Breast epithelium (tissue), 4 donors: Measurements from ENCODE around the gene OR9A2. TPM values are rescaled to one million over a fixed set of nuclear protein-coding genes. Genes with fewer than 3 reads are reported as not detected.

Experiments used
- DNase-seq, 2 donors: peaks; one replicate each; pipeline ENCODE4 v3.0.0-alpha.2; 2019; ENCODE audit warnings: low spot score in 2 of 2
- H3K27ac ChIP-seq, 2 donors: fragments of 200-600 bp; sonication (generic) in 1 of 2; one replicate each; pipeline ENCODE4 v1.5.1; 2016 to 2019; ENCODE audit warnings: mild to moderate bottlenecking in 1 of 2
- H3K27me3 ChIP-seq, 2 donors: fragments of 200-600 bp; sonication (generic) in 1 of 2; one replicate each; pipeline versions ENCODE4 v1.5.1 to v1.6.0; 2017 to 2019; ENCODE audit warnings: control low read depth in 1 of 2, mild to moderate bottlenecking in 1 of 2
- H3K36me3 ChIP-seq: fragments of 200-600 bp; one replicate; pipeline ENCODE4 v1.5.1; 2019
- H3K4me1 ChIP-seq, 2 donors: fragments of 200-600 bp; sonication (generic); one replicate each; pipeline ENCODE4 v1.5.1; 2016 to 2019; ENCODE audit warnings: control low read depth in 1 of 2
- H3K4me3 ChIP-seq, 3 donors: fragments of 200-600 bp; sonication (generic); 1 replicate in 2 of 3; 2 replicates in 1 of 3; pipeline ENCODE4 v1.5.1; 2016 to 2019; ENCODE audit warnings: mild to moderate bottlenecking in 3 of 3, moderate library complexity in 2 of 3
- H3K9me3 ChIP-seq, 2 donors: fragments of 200-600 bp; sonication (generic) in 1 of 2; one replicate each; pipeline ENCODE4 v1.5.1; 2016 to 2019; ENCODE audit warnings: control low read depth in 1 of 2
- POLR2A ChIP-seq: fragments of 450-650 bp; IDR thresholded peaks from one replicate; pipeline ENCODE4 v1.6.1; 2016; ENCODE audit warnings: antibody characterized with exemption, mild to moderate bottlenecking, moderate library complexity
- POLR2AphosphoS5 ChIP-seq, 3 donors: sonication (generic); formaldehyde crosslinking; IDR thresholded peaks; one replicate each; pipeline ENCODE4 v1.6.1; 2017; ENCODE audit warnings: antibody characterized with exemption in 3 of 3
- intact Hi-C: fragments of 100-400 bp; cut with DNase I; formaldehyde crosslinking; loops from one replicate; pipeline ENCODE4 v1.15.1; 2023; ENCODE audit warnings: low total_unique reads
- total RNA-seq, 3 donors: library from RNA; depleted of rRNA; stranded (reverse); fragments of >200 nt; gene quantifications; one replicate each; pipeline ENCODE4 v1.1.0, GENCODE V29; 2016
- TF ChIP-seq, protein P1 (sequence below), 3 donors: fragments of 450-650 bp; IDR thresholded peaks; one replicate each; pipeline ENCODE4 v1.5.1; 2016 to 2017; ENCODE audit warnings: antibody characterized with exemption in 3 of 3, mild to moderate bottlenecking in 3 of 3, moderate library complexity in 3 of 3

OR9A2 gene
- total RNA-seq, 3 donors from 2014 or later = 1.2 to 2.0 TPM; not detected in 1

DNA sequence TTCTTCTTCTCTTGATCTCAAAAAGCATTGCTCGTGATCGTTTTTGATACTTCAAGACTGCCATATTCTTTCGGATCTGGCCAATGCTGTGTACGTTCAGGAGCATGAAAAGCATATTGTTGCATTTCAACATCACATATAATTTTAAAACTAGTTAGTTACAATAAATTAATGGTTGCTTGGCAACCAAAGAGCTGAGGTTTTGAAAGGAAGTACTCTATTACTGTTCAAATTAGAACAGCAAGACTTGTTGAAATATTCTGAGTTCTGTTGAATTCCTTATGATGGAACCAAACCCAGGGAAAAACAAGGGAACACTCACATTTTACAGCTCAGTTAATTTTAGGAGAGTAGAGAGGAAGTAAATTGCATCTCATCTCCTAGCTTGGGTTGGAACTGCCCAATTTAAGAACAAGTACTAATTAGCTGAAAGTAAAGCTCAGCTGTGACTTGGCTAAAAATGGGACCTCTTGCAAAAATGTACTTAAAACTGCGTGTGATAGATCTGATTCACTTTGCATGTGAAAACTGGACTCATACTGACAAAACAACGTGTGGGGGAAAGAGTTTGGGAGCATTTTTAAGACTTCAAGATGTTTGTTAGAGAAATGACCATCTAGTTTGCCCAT is 21.2 kb downstream of the OR9A2 start:
- Histone ChIP-seq H3K27ac (no peak overlapping the region), H3K4me3 (no peak overlapping the region)
- intact Hi-C loops = loop anchor here (5.0 kb wide), 1 partner anchor 207 kb away; no protein-coding TSS in a partner anchor

DNA sequence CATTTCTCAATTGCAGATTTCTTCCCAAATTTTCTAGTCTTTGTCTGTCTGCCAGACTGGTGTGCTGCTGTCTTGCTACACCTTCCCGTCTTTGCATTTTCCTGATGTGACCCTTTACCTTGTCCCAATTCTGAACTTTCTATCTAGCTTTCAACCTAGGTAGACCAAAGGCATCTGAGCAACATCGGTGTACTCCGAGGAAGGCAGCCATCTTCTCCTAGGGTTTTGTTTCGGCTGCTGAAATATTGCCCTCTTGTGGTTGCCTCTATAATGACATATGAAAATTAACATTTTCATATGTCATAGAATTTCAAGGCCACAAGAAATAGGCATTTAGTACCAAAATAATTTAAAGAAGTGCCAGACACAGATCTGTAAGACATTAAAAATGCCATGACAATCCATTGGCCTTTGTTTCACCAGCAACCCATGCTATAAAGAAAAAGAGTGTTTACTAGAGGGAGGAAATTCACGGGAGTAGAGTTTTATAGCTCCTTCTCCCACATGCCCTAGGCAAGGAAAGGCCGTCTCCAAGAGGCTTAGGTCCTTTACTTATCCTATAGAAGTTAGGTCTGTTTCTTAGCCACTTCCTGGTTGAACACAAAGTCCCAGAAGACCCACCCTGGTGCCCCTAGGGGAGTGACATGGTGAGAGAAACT is 23.4 kb downstream of the OR9A2 start:
- no peak for DNase-seq
- Histone ChIP-seq H3K36me3 (no peaks in the 10 kb centered on the region), H3K9me3 (no peaks in the 10 kb centered on the region), H3K4me3 (peak overlapping the region in 2 of 3 donors; percentile 32 to 54), H3K27ac (no peak overlapping the region), H3K4me1 (no peaks in the 10 kb centered on the region), H3K27me3 (no peaks in the 10 kb centered on the region)
- no peak for TF ChIP-seq POLR2A
- TF ChIP-seq POLR2AphosphoS5 (IDR thresholded peaks at IDR 0.05) = no peak
- TF ChIP-seq, protein P1, sequence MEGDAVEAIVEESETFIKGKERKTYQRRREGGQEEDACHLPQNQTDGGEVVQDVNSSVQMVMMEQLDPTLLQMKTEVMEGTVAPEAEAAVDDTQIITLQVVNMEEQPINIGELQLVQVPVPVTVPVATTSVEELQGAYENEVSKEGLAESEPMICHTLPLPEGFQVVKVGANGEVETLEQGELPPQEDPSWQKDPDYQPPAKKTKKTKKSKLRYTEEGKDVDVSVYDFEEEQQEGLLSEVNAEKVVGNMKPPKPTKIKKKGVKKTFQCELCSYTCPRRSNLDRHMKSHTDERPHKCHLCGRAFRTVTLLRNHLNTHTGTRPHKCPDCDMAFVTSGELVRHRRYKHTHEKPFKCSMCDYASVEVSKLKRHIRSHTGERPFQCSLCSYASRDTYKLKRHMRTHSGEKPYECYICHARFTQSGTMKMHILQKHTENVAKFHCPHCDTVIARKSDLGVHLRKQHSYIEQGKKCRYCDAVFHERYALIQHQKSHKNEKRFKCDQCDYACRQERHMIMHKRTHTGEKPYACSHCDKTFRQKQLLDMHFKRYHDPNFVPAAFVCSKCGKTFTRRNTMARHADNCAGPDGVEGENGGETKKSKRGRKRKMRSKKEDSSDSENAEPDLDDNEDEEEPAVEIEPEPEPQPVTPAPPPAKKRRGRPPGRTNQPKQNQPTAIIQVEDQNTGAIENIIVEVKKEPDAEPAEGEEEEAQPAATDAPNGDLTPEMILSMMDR (IDR thresholded peaks at IDR 0.05) = peak; percentile 73 to 82 (median 79)
- intact Hi-C loops = no loop called here

More for the DNA sequence above, 21.2 kb downstream of the OR9A2 start:
- Histone ChIP-seq H3K9me3 (no peaks in the 10 kb centered on the region), H3K27me3 (no peaks in the 10 kb centered on the region), H3K36me3 (no peaks in the 10 kb centered on the region), H3K4me1 (no peaks in the 10 kb centered on the region)
- DNase-seq = no peak
- TF ChIP-seq POLR2A = no peak
- TF ChIP-seq POLR2AphosphoS5 (IDR thresholded peaks at IDR 0.05) = no peak
- TF ChIP-seq, protein P1 (IDR thresholded peaks at IDR 0.05) = no peak

DNA sequence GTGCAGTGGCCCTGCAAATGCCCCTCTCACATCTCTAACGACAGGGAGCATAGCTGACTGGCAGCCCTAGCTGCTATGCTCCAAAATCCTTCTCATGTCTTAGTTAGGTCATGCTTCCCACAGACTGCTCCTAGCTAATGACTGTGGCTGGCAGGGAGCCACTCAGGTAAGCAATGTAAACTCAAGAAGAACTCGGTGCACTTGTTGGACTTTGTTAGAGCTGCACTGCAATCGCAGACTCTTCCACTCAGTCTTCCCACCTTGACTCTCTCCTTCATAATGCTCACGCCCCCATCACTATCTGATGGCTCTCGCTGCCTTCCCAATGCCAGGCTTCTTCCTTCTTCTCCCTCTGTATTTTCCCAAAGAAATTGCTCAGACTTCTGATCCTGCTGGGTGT is 24.0 kb downstream of the OR9A2 start:
- TF ChIP-seq, protein P1 (IDR thresholded peaks at IDR 0.05) = no peak
- TF ChIP-seq POLR2A (no peak), POLR2AphosphoS5 (IDR thresholded peaks at IDR 0.05) (no peak)
- H3K27me3 ChIP-seq = no peaks in the 10 kb centered on the region
- peak overlapping the region in 2 of 3 donors; percentile 32 to 54 for H3K4me3 ChIP-seq
- H3K9me3 ChIP-seq = no peaks in the 10 kb centered on the region
- H3K4me1 ChIP-seq = no peaks in the 10 kb centered on the region
- H3K36me3 ChIP-seq = no peaks in the 10 kb centered on the region
- peak; percentile 51 to 69 for DNase-seq
- no peak overlapping the region for H3K27ac ChIP-seq
- intact Hi-C loops = no loop called here

DNA sequence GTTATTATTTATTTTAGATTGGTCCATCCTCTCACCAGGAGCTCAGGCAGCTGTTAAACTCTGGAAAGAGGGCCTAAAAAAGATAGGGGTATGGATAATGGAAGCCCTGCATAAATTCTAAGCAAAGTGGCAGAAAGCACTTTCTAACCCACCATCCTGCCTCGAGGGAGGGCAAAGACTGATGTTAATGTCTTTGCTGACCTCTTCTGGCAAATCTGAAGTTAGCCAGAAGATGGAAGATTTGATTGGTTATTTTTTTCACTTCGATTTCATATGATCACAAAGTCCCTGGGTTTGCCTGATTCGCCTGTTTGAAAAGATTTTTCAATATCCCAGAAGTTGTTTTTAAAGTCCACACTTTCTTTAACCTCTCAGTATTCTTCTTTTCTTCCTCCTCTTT is 24.8 kb downstream of the OR9A2 start:
- Histone ChIP-seq H3K4me1 (no peaks in the 10 kb centered on the region), H3K4me3 (no peak overlapping the region), H3K36me3 (no peaks in the 10 kb centered on the region), H3K9me3 (no peaks in the 10 kb centered on the region), H3K27ac (no peak overlapping the region), H3K27me3 (no peaks in the 10 kb centered on the region)
- intact Hi-C loops = no loop called here
- TF ChIP-seq, protein P1 (IDR thresholded peaks at IDR 0.05) = peak in 1 of 3 donors; percentile 17
- TF ChIP-seq POLR2AphosphoS5 (IDR thresholded peaks at IDR 0.05) = no peak
- DNase-seq = no peak

DNA sequence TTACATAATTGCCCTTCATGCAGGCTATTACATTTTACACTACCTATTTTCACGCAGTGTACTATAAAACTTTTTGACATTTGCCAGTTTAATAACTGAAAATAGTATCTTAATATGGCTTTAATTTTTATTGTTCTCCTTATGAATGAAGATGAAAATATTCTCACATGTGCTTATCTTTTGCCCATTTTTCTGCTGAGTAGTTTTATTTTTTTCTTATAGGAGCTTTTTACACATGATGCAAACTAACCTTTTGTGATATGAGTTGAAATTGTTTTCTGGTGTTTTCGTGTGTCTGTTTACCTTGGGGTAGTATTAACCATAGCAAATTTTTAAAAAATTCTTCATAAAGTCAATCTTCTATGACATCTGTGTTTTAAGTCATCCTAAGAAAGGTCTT is 26.3 kb downstream of the OR9A2 start:
- Histone ChIP-seq H3K4me3 (no peak overlapping the region), H3K4me1 (no peaks in the 10 kb centered on the region), H3K27ac (no peak overlapping the region), H3K27me3 (no peaks in the 10 kb centered on the region), H3K36me3 (no peaks in the 10 kb centered on the region), H3K9me3 (no peaks in the 10 kb centered on the region)
- no peak for DNase-seq
- intact Hi-C loops = no loop called here
- no peak for TF ChIP-seq POLR2A
- TF ChIP-seq POLR2AphosphoS5 (IDR thresholded peaks at IDR 0.05) = no peak
- TF ChIP-seq, protein P1 (IDR thresholded peaks at IDR 0.05) = no peak
